LNCaP clone FGC (cell line): ENCODE results near the gene TMEM39B.
"Not testable (repeated sequence)": the region's sequence is repeated elsewhere in the genome, so short reads cannot be mapped to it uniquely, and the experiment has no call there.

Experiments
- DNase-seq: peaks from one replicate; pipeline ENCODE4 v3.0.0-alpha.2; 2011; ENCODE audit warnings: low read depth
- H3K4me3 ChIP-seq: 2 replicates; pipeline ENCODE4 v1.5.1; 2011; ENCODE audit warnings: mild to moderate bottlenecking, low read depth, low read length, control low read depth
- TF ChIP-seq, protein P1 (sequence below): IDR thresholded peaks from 2 replicates; pipeline ENCODE4 v1.5.1; 2012; ENCODE audit warnings: mild to moderate bottlenecking; ENCODE audit not compliant: control insufficient read depth, insufficient read depth; ENCODE audit errors: extremely low read depth

The TMEM39B gene

DNA sequence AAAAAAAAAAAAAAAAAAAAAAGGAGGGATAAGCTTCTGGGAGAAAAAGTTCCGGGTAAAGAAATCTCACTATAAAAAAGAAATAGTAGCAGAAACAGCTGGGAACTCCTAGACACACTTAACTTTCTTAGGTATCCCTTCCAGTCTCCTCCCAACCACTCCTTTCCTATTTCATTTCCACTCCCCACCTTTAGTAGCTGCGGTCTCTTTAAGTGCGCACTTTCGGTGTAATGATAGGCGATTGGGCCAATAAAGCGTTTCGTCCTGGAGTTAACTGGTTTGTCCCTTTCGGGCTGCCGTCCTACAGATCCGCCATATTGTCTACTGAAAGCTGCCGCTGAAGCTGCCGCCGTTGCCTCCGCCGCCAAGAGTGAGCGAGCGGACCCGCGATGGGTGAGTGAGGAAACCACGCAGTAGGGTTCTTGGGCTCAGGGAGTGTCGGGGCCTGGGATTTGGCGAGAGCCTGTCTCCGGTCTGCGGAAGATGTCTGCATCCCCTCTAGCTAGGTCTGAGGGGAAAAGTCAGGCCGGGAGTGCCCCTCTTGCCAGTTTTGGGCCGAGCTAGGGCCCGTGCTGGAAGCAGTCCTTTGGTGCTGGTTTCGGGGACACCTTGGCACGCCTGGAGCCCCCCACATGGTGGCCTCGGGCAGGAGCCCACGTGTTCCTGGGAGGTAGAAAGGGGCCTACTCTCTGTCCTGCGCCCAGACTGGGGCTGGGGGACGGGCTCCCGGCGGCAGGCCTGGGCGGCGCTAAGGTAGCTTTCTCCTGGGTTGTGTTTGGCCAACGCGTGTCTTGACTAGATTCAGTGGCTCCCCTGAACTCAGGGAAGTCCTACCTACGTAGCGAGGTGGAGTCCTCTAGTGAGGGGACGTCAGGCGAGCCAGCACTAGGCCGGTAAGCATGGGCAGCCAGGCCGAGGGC, 35.3 kb downstream of the TMEM39B start, which contains the start of gene KPNA6:
Gene KPNA6, plus strand, starts transcription at position 315 of the 920 bp plus-strand sequence. Its CDS starts 75 bp downstream, at position 390.
- peak within 1 kb of the TSS; percentile 99 for H3K4me3 ChIP-seq
- peak; percentile 95 for DNase-seq
- TF ChIP-seq, protein P1, sequence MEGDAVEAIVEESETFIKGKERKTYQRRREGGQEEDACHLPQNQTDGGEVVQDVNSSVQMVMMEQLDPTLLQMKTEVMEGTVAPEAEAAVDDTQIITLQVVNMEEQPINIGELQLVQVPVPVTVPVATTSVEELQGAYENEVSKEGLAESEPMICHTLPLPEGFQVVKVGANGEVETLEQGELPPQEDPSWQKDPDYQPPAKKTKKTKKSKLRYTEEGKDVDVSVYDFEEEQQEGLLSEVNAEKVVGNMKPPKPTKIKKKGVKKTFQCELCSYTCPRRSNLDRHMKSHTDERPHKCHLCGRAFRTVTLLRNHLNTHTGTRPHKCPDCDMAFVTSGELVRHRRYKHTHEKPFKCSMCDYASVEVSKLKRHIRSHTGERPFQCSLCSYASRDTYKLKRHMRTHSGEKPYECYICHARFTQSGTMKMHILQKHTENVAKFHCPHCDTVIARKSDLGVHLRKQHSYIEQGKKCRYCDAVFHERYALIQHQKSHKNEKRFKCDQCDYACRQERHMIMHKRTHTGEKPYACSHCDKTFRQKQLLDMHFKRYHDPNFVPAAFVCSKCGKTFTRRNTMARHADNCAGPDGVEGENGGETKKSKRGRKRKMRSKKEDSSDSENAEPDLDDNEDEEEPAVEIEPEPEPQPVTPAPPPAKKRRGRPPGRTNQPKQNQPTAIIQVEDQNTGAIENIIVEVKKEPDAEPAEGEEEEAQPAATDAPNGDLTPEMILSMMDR, result no peak

DNA sequence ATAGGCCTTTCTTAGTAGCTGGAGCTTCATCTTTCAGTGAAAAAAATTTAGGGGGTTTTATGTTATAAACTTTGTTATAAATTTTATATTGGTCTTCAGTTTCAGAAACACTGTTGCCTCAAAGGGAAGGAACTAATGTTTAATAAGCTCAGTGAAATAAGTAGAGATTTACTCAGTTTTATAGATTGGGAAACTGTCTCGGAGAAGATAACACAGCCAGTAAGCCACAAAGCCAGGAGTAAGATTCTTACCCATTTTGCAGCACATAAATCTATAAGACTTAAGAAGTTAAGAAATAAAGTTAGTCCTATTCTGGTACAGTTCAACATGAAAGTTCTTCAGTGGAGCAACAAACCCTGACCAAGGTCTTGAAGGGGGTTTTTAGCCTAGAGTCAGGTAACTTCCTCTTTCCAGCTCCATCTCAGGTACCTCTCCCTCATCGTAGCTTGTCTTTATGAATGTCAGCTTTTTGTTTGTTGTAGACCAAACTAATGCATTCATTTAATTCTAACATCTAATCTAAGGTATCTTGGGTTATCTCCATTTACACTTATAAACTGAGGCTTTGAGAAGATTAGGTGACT, 38.4 kb downstream of the TMEM39B start:
- TF ChIP-seq, protein P1, result no peak
- no peak overlapping the region for H3K4me3 ChIP-seq
- DNase-seq, result no peak

DNA sequence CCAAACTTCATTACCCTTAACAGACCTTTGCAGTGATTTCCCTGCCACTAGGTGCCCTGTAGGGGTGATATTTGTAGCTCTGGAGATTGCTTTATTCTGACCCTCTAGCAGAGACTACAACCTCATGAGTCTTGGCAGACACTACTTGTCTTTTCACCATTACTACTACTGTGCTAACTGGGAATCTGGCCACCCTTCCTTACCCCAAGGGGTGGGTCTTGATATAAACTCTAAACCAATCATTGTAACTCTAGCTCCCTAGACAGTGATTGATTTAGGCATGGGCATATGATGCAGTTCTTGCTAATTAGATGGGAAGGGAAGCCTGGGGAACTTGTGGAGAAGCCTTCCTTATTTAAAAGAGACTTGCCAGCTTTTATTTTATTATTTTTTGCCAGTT, 39.0 kb downstream of the TMEM39B start:
- DNase-seq, result no peak
- H3K4me3 ChIP-seq, result no peak overlapping the region
- TF ChIP-seq, protein P1, result no peak

DNA sequence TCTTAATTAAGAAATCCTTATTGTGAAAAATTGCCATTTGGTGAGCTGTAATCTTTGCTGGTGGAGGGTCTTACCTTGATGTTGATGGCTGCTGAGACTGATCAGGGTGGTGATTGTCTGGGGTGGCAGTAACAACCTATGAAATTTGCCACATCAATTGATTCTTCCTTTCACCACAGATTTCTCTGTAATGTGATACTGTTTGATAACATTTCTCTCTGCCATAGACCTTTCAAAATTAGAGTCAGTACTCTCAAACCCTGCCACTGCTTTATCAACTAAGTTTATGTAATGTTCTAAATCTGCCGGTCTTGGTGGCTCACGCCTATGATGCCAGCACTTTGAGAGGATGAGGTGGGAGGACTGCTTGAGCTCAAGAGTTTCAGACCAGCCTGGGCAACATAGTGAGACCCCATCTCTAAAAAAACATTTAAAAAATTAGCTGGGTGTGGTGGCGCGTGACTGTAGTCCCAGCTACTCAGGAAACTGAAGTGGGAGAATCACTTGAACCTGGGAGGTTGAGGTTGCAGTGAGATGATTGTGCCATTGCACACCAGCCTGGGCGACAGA, 40.2 kb downstream of the TMEM39B start:
- DNase-seq, result no peak
- TF ChIP-seq, protein P1, result no peak
- H3K4me3 ChIP-seq, result no peak overlapping the region

DNA sequence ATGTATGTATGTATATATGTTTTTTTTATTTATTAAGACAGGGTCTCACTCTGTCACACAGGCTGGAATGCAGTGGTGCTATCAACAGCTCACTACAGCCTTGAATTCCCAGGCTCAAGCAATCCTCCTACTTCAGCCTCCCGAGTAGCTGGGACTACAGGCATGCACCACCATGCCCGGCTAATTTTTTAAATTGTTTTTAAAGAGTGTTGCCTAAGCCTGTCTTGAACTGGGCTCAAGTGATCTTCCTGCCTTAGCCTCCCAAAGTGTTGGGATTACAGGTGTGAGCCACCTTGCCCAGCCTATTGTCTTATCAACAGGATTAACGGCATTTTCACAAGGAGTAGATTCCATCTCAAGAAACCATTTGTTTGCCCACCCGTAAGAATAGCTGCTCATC, 40.7 kb downstream of the TMEM39B start:
- H3K4me3 ChIP-seq, DNase-seq: not testable (repeated sequence)

DNA sequence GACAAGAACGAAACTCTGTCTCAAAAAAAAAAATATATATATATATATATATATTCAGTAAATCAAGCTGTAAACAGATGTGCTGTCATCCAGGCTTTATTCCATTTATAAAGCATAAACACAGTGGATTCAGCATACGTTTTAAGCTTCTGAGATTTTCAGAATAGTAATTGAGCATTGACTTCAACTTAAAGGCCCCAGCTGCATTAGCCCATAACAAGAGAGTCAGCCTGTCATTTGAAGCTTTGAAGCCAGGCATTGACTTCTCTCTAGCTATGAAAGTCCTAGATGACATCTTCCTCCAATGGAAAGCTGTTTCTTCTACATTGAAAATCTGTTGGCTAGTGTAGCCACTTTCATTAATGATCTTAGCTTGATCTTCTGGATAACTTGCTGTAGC, 41.7 kb downstream of the TMEM39B start:
- TF ChIP-seq, protein P1, result no peak
- H3K4me3 ChIP-seq, result no peak overlapping the region
- no peak for DNase-seq

DNA sequence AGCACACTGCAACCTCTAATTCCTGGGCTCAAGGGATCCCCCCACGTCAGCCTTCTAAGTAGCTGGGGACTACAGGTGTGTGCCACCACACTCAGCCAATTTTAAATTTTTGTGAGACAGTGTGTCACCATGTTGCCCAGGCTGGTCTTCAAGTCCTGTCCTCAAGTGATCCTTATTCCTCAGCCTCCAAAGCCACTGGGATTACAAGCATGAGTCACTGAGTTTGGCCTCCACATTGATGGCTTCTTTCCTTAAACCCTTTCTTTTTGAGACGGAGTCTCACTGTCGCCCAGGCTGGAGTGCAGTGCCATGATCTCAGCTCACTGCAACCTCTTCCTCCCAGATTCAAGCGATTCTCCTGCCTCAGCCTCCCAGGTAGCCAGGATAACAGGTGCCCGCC, 42.8 kb downstream of the TMEM39B start:
- DNase-seq, result no peak
- H3K4me3 ChIP-seq, result no peak overlapping the region
- TF ChIP-seq, protein P1, result no peak
